Activated CD4-positive, alpha-beta T cell treated with anti-CD3 and anti-CD28 coated beads for 24 hours (primary cell): ENCODE results near the gene LHX3.

Experiments used
- DNase-seq, 2 donors: peaks; one replicate each; pipeline ENCODE4 v3.0.0-alpha.2; 2020; ENCODE audit warnings: low read depth in 2 of 2

LHX3 gene

GRCh38 chr9:136207616-136208015, 2.7 kb upstream of the LHX3 start:
- DNase-seq = no peak

- DNase-seq = no peak
Observed at GRCh38 chr9:136206602-136207275, 1.8 kb upstream of the LHX3 start.

GRCh38 chr9:136205707-136205992, 722 bp upstream of the LHX3 start:
- DNase-seq = no peak

GRCh38 chr9:136204145-136204805, 653 bp downstream of the LHX3 start:
- DNase-seq = no peak

GRCh38 chr9:136203408-136204144, 1.4 kb downstream of the LHX3 start:
- DNase-seq = no peak

GRCh38 chr9:136202454-136203407, 2.2 kb downstream of the LHX3 start:
- no peak for DNase-seq

GRCh38 chr9:136201609-136202453, 3.1 kb downstream of the LHX3 start:
- no peak for DNase-seq

- DNase-seq = no peak
Observed at GRCh38 chr9:136201174-136201573, 3.8 kb downstream of the LHX3 start.

- no peak for DNase-seq
Observed at GRCh38 chr9:136200424-136200823, 4.5 kb downstream of the LHX3 start.

GRCh38 chr9:136199391-136200288, 5.3 kb downstream of the LHX3 start:
- no peak for DNase-seq

- no peak for DNase-seq
Observed at GRCh38 chr9:136198605-136199083, 6.3 kb downstream of the LHX3 start.

- no peak for DNase-seq
Observed at GRCh38 chr9:136197930-136198604, 6.9 kb downstream of the LHX3 start.

- no peak for DNase-seq
Observed at GRCh38 chr9:136197084-136197875, 7.6 kb downstream of the LHX3 start.

- DNase-seq = no peak
Observed at GRCh38 chr9:136196404-136197083, 8.4 kb downstream of the LHX3 start.

GRCh38 chr9:136194540-136194939, 10.4 kb downstream of the LHX3 start:
- DNase-seq = no peak

- DNase-seq = no peak
Observed at GRCh38 chr9:136193891-136194279, 11.0 kb downstream of the LHX3 start.

GRCh38 chr9:136193127-136193890, 11.6 kb downstream of the LHX3 start:
- no peak for DNase-seq
